ENCODE measurements around the gene DPYD.

DPYD gene

GRCh38 chr1:97630281-97630680 is 290.6 kb downstream of the DPYD start:
- no peak overlapping the region for H3K18ac ChIP-seq (ENCODE audit: low read length)
- peaks cover 6 to 7% of the 10 kb centered on the region in 2 donors for H3K4me1 ChIP-seq (ENCODE audit: control insufficient read depth in 2 of 2, insufficient read depth in 1 of 2, low read depth in 1 of 2, low read length in 2 of 2)
- no peak overlapping the region for H3K23ac ChIP-seq (ENCODE audit: low read depth, low read length, poor library complexity)
- no peak overlapping the region for H4K8ac ChIP-seq (ENCODE audit: low read depth, low read length)
- peak overlapping the region; percentile 74 for H2AFZ ChIP-seq (ENCODE audit: low read length)
- H2BK5ac ChIP-seq (ENCODE audit: low read length) = no peak overlapping the region
- H3K4me2 ChIP-seq (ENCODE audit: insufficient read depth, low read length, poor library complexity, severe bottlenecking) = no peak overlapping the region
- H3K36me3 ChIP-seq (replicated peaks in 1 of 2; ENCODE audit: control insufficient read depth in 2 of 2, insufficient read depth in 2 of 2, low read length in 2 of 2) = no peaks in the 10 kb centered on the region
- no peak overlapping the region for H3K9ac ChIP-seq (ENCODE audit: low read depth, low read length, poor library complexity)
- no peak overlapping the region for H3K4me3 ChIP-seq (ENCODE audit: low read length in 2 of 2)
- no peaks in the 10 kb centered on the region for H3K9me3 ChIP-seq (replicated peaks in 1 of 2; ENCODE audit: control insufficient read depth in 2 of 2, insufficient read depth in 1 of 2, low read depth in 1 of 2, low read length in 2 of 2)
- no peak overlapping the region for H4K91ac ChIP-seq (ENCODE audit: low read depth, low read length, poor library complexity)
- H3K79me1 ChIP-seq (ENCODE audit: low read depth, low read length) = no peaks in the 10 kb centered on the region
- H3K27ac ChIP-seq (replicated peaks; ENCODE audit: low read length) = no peak overlapping the region
- H2BK120ac ChIP-seq (ENCODE audit: low read depth, low read length) = no peak overlapping the region
- H2BK15ac ChIP-seq (ENCODE audit: low read length) = no peak overlapping the region
- no peak for DNase-seq (ENCODE audit: low spot score)
- H3K14ac ChIP-seq (ENCODE audit: low read length) = no peak overlapping the region
- H3K4ac ChIP-seq (ENCODE audit: low read length) = no peak overlapping the region
- no peak overlapping the region for H2BK12ac ChIP-seq (ENCODE audit: low read length)
- no peaks in the 10 kb centered on the region for H3K27me3 ChIP-seq (ENCODE audit: control insufficient read depth in 3 of 3, insufficient read depth in 3 of 3, low read depth in 1 of 3, low read length in 3 of 3)
- no peak overlapping the region for H2AK5ac ChIP-seq (ENCODE audit: low read depth, low read length)
- WGBS, 2 donors (ENCODE audit: extremely low coverage in 2 of 2, insufficient read length in 2 of 2, insufficient replicate concordance in 1 of 2) = no CpG with 5 or more reads among the region's 1 CpG

GRCh38 chr1:97623220-97623619 is 297.6 kb downstream of the DPYD start:
- Histone ChIP-seq H3K36me3 (replicated peaks in 1 of 2; ENCODE audit: control insufficient read depth in 2 of 2, insufficient read depth in 2 of 2, low read length in 2 of 2) (no peaks in the 10 kb centered on the region), H2BK12ac (ENCODE audit: low read length) (no peak overlapping the region), H3K14ac (ENCODE audit: low read length) (no peak overlapping the region), H2AK5ac (ENCODE audit: low read depth, low read length) (no peak overlapping the region), H3K27ac (replicated peaks; ENCODE audit: low read length) (no peak overlapping the region), H3K4me1 (ENCODE audit: control insufficient read depth in 2 of 2, insufficient read depth in 1 of 2, low read depth in 1 of 2, low read length in 2 of 2) (peaks cover 0 to 3% of the 10 kb centered on the region in 2 donors), H2BK15ac (ENCODE audit: low read length) (no peak overlapping the region), H3K9me3 (replicated peaks in 1 of 2; ENCODE audit: control insufficient read depth in 2 of 2, insufficient read depth in 1 of 2, low read depth in 1 of 2, low read length in 2 of 2) (peaks cover 0 to 3% of the 10 kb centered on the region in 2 donors), H4K91ac (ENCODE audit: low read depth, low read length, poor library complexity) (no peak overlapping the region), H2BK5ac (ENCODE audit: low read length) (no peak overlapping the region), H3K9ac (ENCODE audit: low read depth, low read length, poor library complexity) (no peak overlapping the region), H3K4me2 (ENCODE audit: insufficient read depth, low read length, poor library complexity, severe bottlenecking) (no peak overlapping the region), H3K79me1 (ENCODE audit: low read depth, low read length) (no peaks in the 10 kb centered on the region), H3K27me3 (ENCODE audit: control insufficient read depth in 3 of 3, insufficient read depth in 3 of 3, low read depth in 1 of 3, low read length in 3 of 3) (no peaks in the 10 kb centered on the region), H2AFZ (ENCODE audit: low read length) (no peak overlapping the region), H3K4me3 (ENCODE audit: low read length in 2 of 2) (no peak overlapping the region), H2BK120ac (ENCODE audit: low read depth, low read length) (no peak overlapping the region), H3K4ac (ENCODE audit: low read length) (no peak overlapping the region), H4K8ac (ENCODE audit: low read depth, low read length) (no peak overlapping the region), H3K18ac (ENCODE audit: low read length) (no peak overlapping the region), H3K23ac (ENCODE audit: low read depth, low read length, poor library complexity) (no peak overlapping the region)
- no peak for DNase-seq (ENCODE audit: low spot score)

- DNase-seq (ENCODE audit: low spot score) = no peak
- H3K4me1 ChIP-seq (ENCODE audit: control insufficient read depth in 2 of 2, insufficient read depth in 1 of 2, low read depth in 1 of 2, low read length in 2 of 2) = peaks cover 0 to 3% of the 10 kb centered on the region in 2 donors
- H4K91ac ChIP-seq (ENCODE audit: low read depth, low read length, poor library complexity) = no peak overlapping the region
- peaks cover 0 to 3% of the 10 kb centered on the region in 2 donors for H3K9me3 ChIP-seq (replicated peaks in 1 of 2; ENCODE audit: control insufficient read depth in 2 of 2, insufficient read depth in 1 of 2, low read depth in 1 of 2, low read length in 2 of 2)
- no peaks in the 10 kb centered on the region for H3K27me3 ChIP-seq (ENCODE audit: control insufficient read depth in 3 of 3, insufficient read depth in 3 of 3, low read depth in 1 of 3, low read length in 3 of 3)
- H2AK5ac ChIP-seq (ENCODE audit: low read depth, low read length) = no peak overlapping the region
- H3K36me3 ChIP-seq (replicated peaks in 1 of 2; ENCODE audit: control insufficient read depth in 2 of 2, insufficient read depth in 2 of 2, low read length in 2 of 2) = no peaks in the 10 kb centered on the region
- no peak overlapping the region for H2BK12ac ChIP-seq (ENCODE audit: low read length)
- no peak overlapping the region for H2AFZ ChIP-seq (ENCODE audit: low read length)
- H2BK5ac ChIP-seq (ENCODE audit: low read length) = no peak overlapping the region
- no peak overlapping the region for H3K23ac ChIP-seq (ENCODE audit: low read depth, low read length, poor library complexity)
- H2BK120ac ChIP-seq (ENCODE audit: low read depth, low read length) = no peak overlapping the region
- H3K4me3 ChIP-seq (ENCODE audit: low read length in 2 of 2) = no peak overlapping the region
- no peak overlapping the region for H3K4me2 ChIP-seq (ENCODE audit: insufficient read depth, low read length, poor library complexity, severe bottlenecking)
- no CpG with 5 or more reads among the region's 1 CpG for WGBS, 2 donors (ENCODE audit: extremely low coverage in 2 of 2, insufficient read length in 2 of 2, insufficient replicate concordance in 1 of 2)
- no peak overlapping the region for H3K4ac ChIP-seq (ENCODE audit: low read length)
- no peak overlapping the region for H4K8ac ChIP-seq (ENCODE audit: low read depth, low read length)
- H3K27ac ChIP-seq (replicated peaks; ENCODE audit: low read length) = no peak overlapping the region
- H3K79me1 ChIP-seq (ENCODE audit: low read depth, low read length) = no peaks in the 10 kb centered on the region
- H3K14ac ChIP-seq (ENCODE audit: low read length) = no peak overlapping the region
- no peak overlapping the region for H3K18ac ChIP-seq (ENCODE audit: low read length)
- H3K9ac ChIP-seq (ENCODE audit: low read depth, low read length, poor library complexity) = no peak overlapping the region
- no peak overlapping the region for H2BK15ac ChIP-seq (ENCODE audit: low read length)
Observed at GRCh38 chr1:97621955-97622354, 298.9 kb downstream of the DPYD start.

DNA sequence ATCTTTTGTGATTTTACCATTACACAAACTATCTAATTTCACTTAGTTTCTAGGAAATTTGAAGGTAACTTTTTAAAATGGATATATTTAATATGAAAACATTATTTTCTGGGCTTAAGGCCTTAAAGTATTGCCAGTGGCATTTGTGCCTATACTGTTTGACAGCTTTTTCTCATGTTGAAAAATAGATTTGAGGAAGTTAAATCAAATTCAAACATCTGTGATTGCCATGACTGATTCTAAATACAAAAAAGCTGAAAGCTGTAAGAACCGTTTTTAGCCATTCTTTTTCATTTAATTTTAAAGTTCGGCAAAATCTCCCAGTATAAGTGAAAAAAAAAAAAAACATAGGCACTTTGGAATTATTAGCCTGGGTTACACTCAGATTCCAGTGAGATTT is 301.1 kb downstream of the DPYD start:
- Histone ChIP-seq H3K27ac (replicated peaks; ENCODE audit: low read length) (no peak overlapping the region), H3K36me3 (replicated peaks in 1 of 2; ENCODE audit: control insufficient read depth in 2 of 2, insufficient read depth in 2 of 2, low read length in 2 of 2) (no peaks in the 10 kb centered on the region), H3K4me1 (ENCODE audit: control insufficient read depth in 2 of 2, insufficient read depth in 1 of 2, low read depth in 1 of 2, low read length in 2 of 2) (peaks cover 0 to 3% of the 10 kb centered on the region in 2 donors), H2AK5ac (ENCODE audit: low read depth, low read length) (no peak overlapping the region), H4K8ac (ENCODE audit: low read depth, low read length) (no peak overlapping the region), H3K9me3 (replicated peaks in 1 of 2; ENCODE audit: control insufficient read depth in 2 of 2, insufficient read depth in 1 of 2, low read depth in 1 of 2, low read length in 2 of 2) (peaks cover 0 to 3% of the 10 kb centered on the region in 2 donors), H4K91ac (ENCODE audit: low read depth, low read length, poor library complexity) (no peak overlapping the region), H3K4me3 (ENCODE audit: low read length in 2 of 2) (no peak overlapping the region), H3K18ac (ENCODE audit: low read length) (no peak overlapping the region), H2AFZ (ENCODE audit: low read length) (no peak overlapping the region), H2BK15ac (ENCODE audit: low read length) (no peak overlapping the region), H3K79me1 (ENCODE audit: low read depth, low read length) (no peaks in the 10 kb centered on the region), H3K4me2 (ENCODE audit: insufficient read depth, low read length, poor library complexity, severe bottlenecking) (no peak overlapping the region), H2BK12ac (ENCODE audit: low read length) (no peak overlapping the region), H3K9ac (ENCODE audit: low read depth, low read length, poor library complexity) (no peak overlapping the region), H2BK5ac (ENCODE audit: low read length) (no peak overlapping the region), H3K14ac (ENCODE audit: low read length) (no peak overlapping the region), H3K27me3 (ENCODE audit: control insufficient read depth in 3 of 3, insufficient read depth in 3 of 3, low read depth in 1 of 3, low read length in 3 of 3) (no peaks in the 10 kb centered on the region), H3K4ac (ENCODE audit: low read length) (no peak overlapping the region), H2BK120ac (ENCODE audit: low read depth, low read length) (no peak overlapping the region), H3K23ac (ENCODE audit: low read depth, low read length, poor library complexity) (no peak overlapping the region)
- no peak for DNase-seq (ENCODE audit: low spot score)
- WGBS, 2 donors (ENCODE audit: extremely low coverage in 2 of 2, insufficient read length in 2 of 2, insufficient replicate concordance in 1 of 2) = no CpG with 5 or more reads among the region's 2 CpGs

Data from neuronal stem cell (in vitro differentiated cells).